ENCODE results near the gene THPO. TPM values are rescaled to one million over a fixed set of nuclear protein-coding genes. Genes with fewer than 3 reads are reported as not detected.

Gene THPO
- total and polyA plus RNA-seq, 7 donors: 0.25 to 0.36 TPM; not detected in 5

DNA sequence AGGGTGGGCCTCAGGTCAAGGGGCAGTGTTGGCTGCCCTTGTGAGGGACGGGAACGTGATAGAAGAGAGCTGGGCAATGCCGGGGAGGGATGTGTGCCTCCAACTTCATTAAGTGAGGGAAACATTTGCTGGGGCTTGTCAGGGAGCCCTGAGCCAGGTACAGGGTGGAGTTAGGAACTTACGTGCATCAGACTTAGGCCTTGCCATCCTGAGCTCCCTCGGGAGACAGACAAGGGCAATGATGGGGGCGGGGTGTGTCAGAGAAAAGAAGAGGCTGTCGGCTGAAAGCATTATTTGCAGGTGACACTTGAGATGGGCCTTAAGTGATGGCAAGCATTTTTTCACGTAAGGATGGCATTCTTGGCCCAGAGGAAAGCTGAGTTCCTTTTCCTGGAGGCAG lies 39.0 kb downstream of the THPO start:
- TF ChIP-seq POLR2A (IDR thresholded peaks at IDR 0.05) (no peak), CTCF (IDR thresholded peaks at IDR 0.05) (no peak), POLR2AphosphoS5 (IDR thresholded peaks at IDR 0.05) (no peak), EP300 (IDR thresholded peaks at IDR 0.05) (no peak)
- intact Hi-C loops (cut with DNase I): loop anchor here (2.0 to 10.0 kb wide), 2 partner anchors 24 to 704 kb away; partner anchors contain the start of gene KLHL24
- H3K36me3 ChIP-seq: peaks cover 21 to 42% (median 34%) of the 10 kb centered on the region in 4 donors
- WGBS, 2 donors: 83 to 84% methylated on average over 8 of the region's 8 CpGs
- H3K27me3 ChIP-seq: no peaks in the 10 kb centered on the region
- no peaks in the 10 kb centered on the region for H3K9me3 ChIP-seq
- DNase-seq: no peak
- peaks cover 3 to 42% (median 42%) of the 10 kb centered on the region in 4 donors for H3K4me1 ChIP-seq
- peak overlapping the region; percentile 2 to 97 (median 38) for H3K4me3 ChIP-seq
- peak overlapping the region; percentile 95 to 100 (median 99) for H3K27ac ChIP-seq

- DNase-seq: peak; percentile 96
- peaks cover 3 to 42% (median 42%) of the 10 kb centered on the region in 4 donors for H3K4me1 ChIP-seq
- H3K27me3 ChIP-seq: no peaks in the 10 kb centered on the region
- WGBS, 2 donors: 63 to 78% methylated on average over 37 of the region's 37 CpGs
- peak in 1 of 4 experiments; percentile 13 for TF ChIP-seq CTCF (IDR thresholded peaks at IDR 0.05)
- TF ChIP-seq POLR2A (IDR thresholded peaks at IDR 0.05): no peak
- peak in 1 of 4 donors; percentile 14 for TF ChIP-seq EP300 (IDR thresholded peaks at IDR 0.05)
- TF ChIP-seq POLR2AphosphoS5 (IDR thresholded peaks at IDR 0.05): peak in 3 of 4 donors; percentile 62 to 78 (median 78)
- H3K4me3 ChIP-seq: peak overlapping the region; percentile 2 to 97 (median 38)
- no peaks in the 10 kb centered on the region for H3K9me3 ChIP-seq
- peak overlapping the region; percentile 95 to 100 (median 99) for H3K27ac ChIP-seq
- intact Hi-C loops (cut with DNase I): loop anchor here (2.0 to 10.0 kb wide), 2 partner anchors 24 to 704 kb away; partner anchors contain the start of gene KLHL24
- peaks cover 19 to 42% (median 36%) of the 10 kb centered on the region in 4 donors for H3K36me3 ChIP-seq
Measured at GRCh38 chr3:184338511-184338945, 39.5 kb downstream of the THPO start.

GRCh38 chr3:184337981-184338380 lies 40.0 kb downstream of the THPO start:
- H3K27ac ChIP-seq: peak overlapping the region; percentile 95 to 100 (median 99)
- peaks cover 3 to 42% (median 42%) of the 10 kb centered on the region in 4 donors for H3K4me1 ChIP-seq
- H3K27me3 ChIP-seq: no peaks in the 10 kb centered on the region
- 77 to 86% methylated on average over 7 of the region's 7 CpGs for WGBS, 2 donors
- DNase-seq: no peak
- TF ChIP-seq POLR2A (IDR thresholded peaks at IDR 0.05) (no peak), POLR2AphosphoS5 (IDR thresholded peaks at IDR 0.05) (no peak), EP300 (IDR thresholded peaks at IDR 0.05) (no peak), CTCF (IDR thresholded peaks at IDR 0.05) (no peak)
- no peaks in the 10 kb centered on the region for H3K9me3 ChIP-seq
- peak overlapping the region in 3 of 4 donors; percentile 34 to 97 (median 41) for H3K4me3 ChIP-seq
- intact Hi-C loops (cut with DNase I): loop anchor here (1.0 to 10.0 kb wide), 3 partner anchors 24 to 703 kb away; partner anchors contain the start of genes EIF4G1 and KLHL24
- peaks cover 13 to 42% (median 37%) of the 10 kb centered on the region in 4 donors for H3K36me3 ChIP-seq

GRCh38 chr3:184337399-184337714 lies 40.6 kb downstream of the THPO start, which contains the start of gene FAM131A:
TSS of gene FAM131A (plus strand) at chr3:184337600. CDS start at chr3:184337631, 31 bp downstream.
- Histone ChIP-seq H3K4me1 (peaks cover 3 to 42% (median 42%) of the 10 kb centered on the region in 4 donors), H3K27me3 (no peaks in the 10 kb centered on the region), H3K36me3 (peaks cover 7 to 42% (median 37%) of the 10 kb centered on the region in 4 donors), H3K4me3 (peak within 1 kb of the TSS; percentile 73 to 97 (median 86)), H3K9me3 (no peaks in the 10 kb centered on the region), H3K27ac (peak within 1 kb of the TSS; percentile 95 to 100 (median 99))
- peak; percentile 93 for DNase-seq
- intact Hi-C loops (cut with DNase I): loop anchor here (1.0 to 10.0 kb wide), 2 partner anchors 23 to 703 kb away; partner anchors contain the start of genes EIF4G1 and KLHL24
- 76 to 85% methylated on average over 6 of the region's 6 CpGs for WGBS, 2 donors
- peak in 1 of 4 experiments; percentile 24 for TF ChIP-seq CTCF (IDR thresholded peaks at IDR 0.05)
- peak in 1 of 2 donors; percentile 37 for TF ChIP-seq POLR2A (IDR thresholded peaks at IDR 0.05)
- TF ChIP-seq POLR2AphosphoS5 (IDR thresholded peaks at IDR 0.05): peak; percentile 55 to 84 (median 78)
- no peak for TF ChIP-seq EP300 (IDR thresholded peaks at IDR 0.05)
